A172 (cell line): ENCODE measurements around the gene MSH5. TPM values are rescaled to one million over a fixed set of nuclear protein-coding genes. Genes with fewer than 3 reads are reported as not detected.
"Not testable (repeated sequence)": the region's sequence is repeated elsewhere in the genome, so short reads cannot be mapped to it uniquely, and the experiment has no call there.

Source experiments
- DNase-seq: peaks from one replicate; pipeline ENCODE4 v3.0.0-alpha.2; 2015; ENCODE audit warnings: low spot score
- total RNA-seq: library from RNA; depleted of rRNA; stranded (reverse); fragments of >200 nt; shearing (Covaris generic); gene quantifications from 2 replicates; pipeline ENCODE4 v1.2.3, GENCODE V29; 2014

MSH5 gene
- total RNA-seq, 1 experiment from 2014 or later, result 6.1 TPM

DNA sequence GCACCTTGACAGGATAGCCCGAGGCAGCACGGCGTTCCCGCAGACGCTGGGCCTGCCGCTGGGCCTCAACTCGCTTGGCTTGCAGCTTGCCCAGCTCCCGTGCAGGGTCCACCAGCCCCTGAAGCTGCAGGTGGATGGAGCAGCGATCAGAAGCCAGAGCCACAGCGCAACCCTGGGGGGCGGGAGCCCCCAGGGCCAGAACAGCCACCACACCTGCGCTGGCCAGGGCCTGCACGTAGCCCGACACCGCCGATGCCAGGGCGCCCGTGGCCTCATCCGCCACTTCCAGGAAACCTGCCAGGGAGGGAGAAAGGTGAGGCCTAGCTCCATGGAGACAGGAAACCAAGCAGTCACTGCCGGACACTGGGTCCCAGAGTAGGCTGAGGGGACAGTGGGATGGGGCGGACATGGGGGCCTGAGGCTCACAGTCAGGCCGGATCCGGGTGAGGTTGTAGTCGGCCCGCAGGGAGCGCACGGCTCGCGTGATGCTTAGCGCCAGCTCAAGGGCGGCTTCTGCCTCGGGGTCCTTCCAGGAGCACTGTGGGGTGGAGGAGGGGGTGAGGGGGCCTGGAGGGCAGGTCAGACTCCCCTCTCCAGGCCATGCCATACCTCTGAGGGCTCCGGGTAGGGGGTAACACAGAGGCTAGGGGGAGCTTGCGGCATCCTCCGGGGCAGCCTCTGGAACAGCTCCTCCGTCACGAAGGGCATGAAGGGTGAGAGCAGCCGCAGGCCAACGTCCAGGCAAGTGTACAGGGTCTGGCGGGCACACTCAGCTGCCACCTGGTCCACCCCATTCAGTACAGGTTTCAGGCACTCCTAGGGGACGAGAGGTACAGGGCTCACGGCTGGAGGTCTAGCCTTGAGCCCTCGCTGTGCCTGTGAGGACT is 39.4 kb downstream of the MSH5 start:
- no peak for DNase-seq

DNA sequence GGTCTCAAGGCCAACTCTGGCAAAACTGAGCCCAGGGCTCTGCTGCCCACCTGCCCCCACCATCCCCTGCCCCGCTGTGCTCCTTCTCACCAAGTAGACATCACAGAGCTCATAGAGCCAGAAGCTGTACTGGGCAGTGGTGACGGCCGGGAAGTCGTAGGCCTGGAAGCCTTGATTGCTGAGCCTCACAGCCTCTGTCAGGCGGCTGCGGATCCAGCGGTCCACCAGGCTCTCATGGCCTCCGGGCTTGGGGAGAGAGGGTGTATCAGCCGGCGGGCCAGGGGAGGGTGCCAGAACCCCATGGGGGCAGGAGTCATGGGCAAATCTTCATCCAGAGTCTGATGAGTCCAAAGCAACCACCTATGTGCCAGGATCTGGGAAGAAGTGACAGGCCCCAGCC is 40.1 kb downstream of the MSH5 start:
- DNase-seq, result no peak

- DNase-seq, result no peak
These were observed 40.9 kb downstream of the MSH5 start for GRCh38 chr6:31780507-31781243.

DNA sequence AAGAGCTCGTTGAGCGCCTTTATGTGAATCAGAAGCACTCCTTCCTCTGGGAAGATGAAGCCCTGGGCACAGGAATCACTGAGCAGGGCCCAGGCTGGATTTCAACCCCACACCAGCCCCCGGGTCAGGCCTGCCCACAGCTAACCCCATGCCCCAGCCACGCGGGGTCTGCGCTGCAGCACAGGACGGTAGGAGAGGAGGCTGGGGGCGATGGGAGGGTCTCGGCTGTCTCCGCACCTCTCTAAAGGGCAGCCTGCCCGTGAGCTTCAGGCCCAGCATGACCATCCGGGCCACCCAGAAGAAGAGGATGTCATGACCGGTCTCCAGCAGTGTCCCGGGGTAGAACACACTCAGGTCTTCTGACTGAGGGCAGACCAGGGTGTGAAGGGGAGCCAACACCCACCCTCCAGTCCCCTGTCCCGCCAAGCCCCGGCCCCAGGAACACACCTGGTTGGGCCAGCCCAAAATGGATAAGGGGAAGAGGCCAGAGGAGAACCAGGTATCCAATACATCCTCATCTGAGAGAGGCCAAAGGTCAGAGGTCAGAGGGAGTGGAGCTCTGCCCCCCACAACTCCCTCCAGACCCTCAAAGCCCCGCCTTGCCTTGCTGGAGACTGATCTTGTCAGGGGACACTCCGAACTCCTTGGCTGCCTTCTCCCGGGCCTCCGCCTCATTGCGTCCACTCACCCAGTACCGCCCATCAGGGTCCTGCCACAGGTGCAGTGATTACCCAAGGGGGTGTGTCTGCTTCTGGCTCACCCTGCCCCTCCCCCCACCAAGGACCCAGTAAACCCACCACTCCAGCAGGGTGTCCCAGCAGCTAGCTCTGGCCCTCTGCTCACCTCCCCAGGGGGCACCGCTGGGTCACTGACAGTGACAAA is 41.7 kb downstream of the MSH5 start:
- no peak for DNase-seq

- no peak for DNase-seq
These were observed 42.5 kb downstream of the MSH5 start for GRCh38 chr6:31782126-31782855.

GRCh38 chr6:31784098-31784925 is 44.5 kb downstream of the MSH5 start:
- no peak for DNase-seq

- DNase-seq, result no peak
These were observed 45.7 kb downstream of the MSH5 start for GRCh38 chr6:31785475-31785874.

DNA sequence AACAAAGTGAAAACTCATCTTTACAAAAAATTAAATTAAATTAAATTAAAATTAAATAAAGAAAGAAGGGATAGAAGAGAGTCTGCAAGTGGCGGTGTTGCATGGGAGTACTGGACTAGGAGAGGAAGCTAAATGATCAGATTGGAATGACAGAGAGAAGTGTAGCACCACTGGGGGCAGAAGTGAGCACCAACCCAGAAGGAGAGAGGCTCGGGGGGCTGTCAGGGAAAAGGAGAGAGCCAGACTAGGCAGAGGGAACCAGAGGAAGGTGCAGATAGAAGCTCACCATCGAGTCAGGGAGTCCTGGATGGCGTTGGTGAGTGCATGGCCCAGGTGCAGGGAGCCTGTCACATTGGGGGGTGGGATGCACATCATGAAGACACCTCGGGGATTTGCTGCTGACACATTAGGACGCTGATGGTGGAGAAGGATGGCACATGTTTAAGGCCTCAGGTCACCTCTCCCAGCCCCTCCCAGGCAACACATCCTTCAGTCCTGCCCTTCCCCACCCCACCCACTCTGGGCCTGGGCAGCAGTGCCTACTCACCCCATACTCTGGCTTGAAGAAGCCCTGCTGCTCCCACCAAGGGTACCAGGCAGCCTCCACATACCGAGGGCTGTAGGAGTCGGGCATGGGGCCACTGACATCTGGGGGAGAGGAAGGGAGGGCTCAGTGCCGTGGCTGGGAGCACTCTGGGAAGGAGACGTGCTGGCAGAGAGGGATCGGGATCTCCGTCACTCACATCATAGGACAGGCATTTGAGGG is 51.7 kb downstream of the MSH5 start:
- no peak for DNase-seq

DNA sequence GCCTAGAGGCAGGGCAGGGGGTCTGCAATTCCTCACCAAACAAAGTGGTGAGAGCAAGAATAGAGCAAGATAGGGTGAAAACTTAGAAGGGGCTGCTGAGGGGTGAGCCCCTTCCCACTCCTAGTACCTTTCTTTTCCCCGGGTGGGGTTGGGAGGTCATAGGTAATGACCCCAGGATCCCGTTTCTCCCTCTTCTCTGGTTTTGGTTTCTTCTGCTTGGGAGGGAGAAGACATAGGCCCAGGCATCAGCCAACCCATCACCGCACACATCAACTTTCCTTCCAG is 52.2 kb downstream of the MSH5 start:
- no peak for DNase-seq

GRCh38 chr6:31792761-31793171 is 53.0 kb downstream of the MSH5 start:
- DNase-seq, result peak; percentile 85

GRCh38 chr6:31793927-31794245 is 54.1 kb downstream of the MSH5 start:
- DNase-seq, result not testable (repeated sequence)

GRCh38 chr6:31794294-31794865 is 54.6 kb downstream of the MSH5 start:
- no peak for DNase-seq

DNA sequence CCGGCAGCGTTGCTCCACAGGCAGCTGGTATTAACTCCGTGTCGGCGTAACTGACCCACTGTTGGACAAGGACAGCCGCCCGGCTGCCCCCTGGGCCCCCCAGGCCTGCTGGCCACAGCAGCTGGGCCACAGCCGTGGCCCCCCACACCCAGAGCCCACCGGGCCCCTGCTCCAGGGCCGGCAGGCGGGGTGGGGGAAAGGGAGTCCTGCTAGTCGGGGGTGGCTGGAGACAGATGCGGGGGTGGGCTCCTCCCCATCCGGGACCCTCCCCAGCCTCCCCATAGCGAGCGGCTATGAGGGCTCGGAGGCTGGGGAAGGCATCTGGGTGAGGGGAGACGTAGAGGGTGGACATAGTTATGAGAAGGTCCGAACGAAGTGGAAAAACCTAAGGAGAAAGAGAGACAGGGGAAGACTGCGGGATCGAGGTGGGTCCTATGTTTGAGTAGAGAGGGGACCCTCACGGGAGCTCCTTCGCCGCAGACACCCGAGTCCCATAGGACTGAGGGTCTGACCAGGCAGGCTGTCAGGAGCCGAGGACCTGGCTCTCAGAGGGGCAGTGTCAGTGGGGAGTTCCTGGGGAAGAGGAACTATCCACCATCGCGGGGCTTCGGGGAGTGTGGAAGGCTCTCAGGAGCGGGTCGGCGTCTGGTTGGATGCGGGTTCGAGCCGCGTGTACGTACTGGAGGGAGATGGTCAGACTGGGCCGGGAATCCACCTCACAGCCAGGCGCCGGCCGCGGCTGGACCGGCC is 55.2 kb downstream of the MSH5 start:
- DNase-seq, result peak; percentile 31

- peak; percentile 90 for DNase-seq
These were observed 56.0 kb downstream of the MSH5 start, which contains the start of gene VARS1 for GRCh38 chr6:31795616-31796298. Gene VARS1 (minus strand): TSS chr6:31795752. CDS start chr6:31795217, 535 bp downstream.

DNA sequence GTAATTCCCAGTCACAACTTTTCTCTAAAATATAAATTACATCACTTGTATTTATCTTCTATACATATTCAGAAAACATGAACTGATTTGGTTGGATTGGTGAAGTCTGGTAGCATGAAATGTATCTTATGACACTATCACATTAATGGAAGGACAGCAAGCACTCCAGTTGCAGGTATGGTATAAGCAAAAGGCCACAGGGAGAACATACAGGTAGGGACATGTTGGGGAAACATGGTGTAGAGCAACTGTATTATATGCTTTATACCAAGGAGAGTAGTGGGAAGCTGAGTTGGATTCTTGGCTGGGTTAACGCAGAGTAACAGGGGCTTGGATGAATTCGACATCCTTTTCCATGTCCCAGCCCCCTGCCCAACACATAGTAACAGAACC is 57.2 kb downstream of the MSH5 start:
- DNase-seq, result no peak

GRCh38 chr6:31797588-31797987 is 57.8 kb downstream of the MSH5 start:
- no peak for DNase-seq

GRCh38 chr6:31799781-31800180 is 60.0 kb downstream of the MSH5 start:
- no peak for DNase-seq
